ENCODE data around the gene PHF24.

PHF24 gene

DNA sequence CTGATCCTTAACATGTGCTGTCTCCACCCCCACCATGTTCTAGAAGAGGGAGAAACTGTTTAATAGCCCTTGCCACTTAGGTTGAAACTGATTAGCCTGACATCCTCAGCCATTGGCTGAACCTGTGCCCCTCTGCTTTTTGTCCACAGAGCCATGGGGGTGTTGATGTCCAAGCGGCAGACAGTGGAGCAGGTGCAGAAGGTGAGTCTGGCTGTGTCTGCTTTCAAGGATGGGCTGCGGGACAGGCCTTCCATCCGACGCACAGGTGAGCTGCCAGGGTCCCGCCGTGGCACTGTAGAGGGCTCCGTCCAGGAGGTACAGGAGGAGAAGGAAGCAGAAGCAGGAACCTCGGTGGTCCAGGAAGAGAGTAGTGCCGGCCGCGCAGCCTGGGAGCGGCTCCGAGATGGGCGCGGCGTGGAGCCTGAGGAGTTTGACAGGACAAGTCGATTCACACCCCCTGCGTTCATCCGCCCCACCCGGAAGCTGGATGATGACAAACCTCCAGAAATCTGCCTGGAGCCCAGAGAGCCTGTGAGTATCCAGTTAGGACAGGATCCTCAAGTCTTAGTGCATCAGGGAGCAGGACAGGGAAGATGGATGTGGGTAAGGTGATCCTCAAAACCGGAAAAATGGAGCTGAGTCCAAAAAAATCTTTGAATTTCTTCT is 13.2 kb downstream of the PHF24 start:
- TF ChIP-seq, protein P1, sequence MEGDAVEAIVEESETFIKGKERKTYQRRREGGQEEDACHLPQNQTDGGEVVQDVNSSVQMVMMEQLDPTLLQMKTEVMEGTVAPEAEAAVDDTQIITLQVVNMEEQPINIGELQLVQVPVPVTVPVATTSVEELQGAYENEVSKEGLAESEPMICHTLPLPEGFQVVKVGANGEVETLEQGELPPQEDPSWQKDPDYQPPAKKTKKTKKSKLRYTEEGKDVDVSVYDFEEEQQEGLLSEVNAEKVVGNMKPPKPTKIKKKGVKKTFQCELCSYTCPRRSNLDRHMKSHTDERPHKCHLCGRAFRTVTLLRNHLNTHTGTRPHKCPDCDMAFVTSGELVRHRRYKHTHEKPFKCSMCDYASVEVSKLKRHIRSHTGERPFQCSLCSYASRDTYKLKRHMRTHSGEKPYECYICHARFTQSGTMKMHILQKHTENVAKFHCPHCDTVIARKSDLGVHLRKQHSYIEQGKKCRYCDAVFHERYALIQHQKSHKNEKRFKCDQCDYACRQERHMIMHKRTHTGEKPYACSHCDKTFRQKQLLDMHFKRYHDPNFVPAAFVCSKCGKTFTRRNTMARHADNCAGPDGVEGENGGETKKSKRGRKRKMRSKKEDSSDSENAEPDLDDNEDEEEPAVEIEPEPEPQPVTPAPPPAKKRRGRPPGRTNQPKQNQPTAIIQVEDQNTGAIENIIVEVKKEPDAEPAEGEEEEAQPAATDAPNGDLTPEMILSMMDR (IDR thresholded peaks at IDR 0.05; ENCODE audit: borderline replicate concordance, insufficient read depth, low read depth, low read length) = no peak

DNA sequence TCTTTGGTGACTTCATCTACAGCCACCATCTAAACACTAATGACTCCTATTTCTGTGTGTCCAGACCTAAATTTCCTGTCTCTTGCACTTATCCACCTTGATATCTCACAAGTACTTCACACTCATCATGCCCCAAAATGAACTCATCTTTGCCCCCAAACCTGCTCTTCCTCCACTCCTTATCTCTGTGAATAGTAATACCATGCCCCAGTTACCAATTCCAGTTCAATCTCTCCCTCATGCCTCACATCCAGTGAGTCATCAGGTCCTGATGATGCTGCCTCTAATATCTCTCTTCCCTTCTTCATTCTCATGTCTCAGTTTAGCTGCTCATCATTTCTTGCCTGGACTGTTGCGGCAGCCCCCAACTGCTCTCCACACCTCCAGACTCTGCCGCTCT is 16.6 kb downstream of the PHF24 start:
- TF ChIP-seq, protein P1 (IDR thresholded peaks at IDR 0.05; ENCODE audit: borderline replicate concordance, insufficient read depth, low read depth, low read length) = no peak
- no peak overlapping the region for H3K4me3 ChIP-seq (ENCODE audit: low read depth, low read length)

More for the DNA sequence above, 13.2 kb downstream of the PHF24 start:
- H3K4me3 ChIP-seq (ENCODE audit: low read depth, low read length) = no peak overlapping the region

DNA sequence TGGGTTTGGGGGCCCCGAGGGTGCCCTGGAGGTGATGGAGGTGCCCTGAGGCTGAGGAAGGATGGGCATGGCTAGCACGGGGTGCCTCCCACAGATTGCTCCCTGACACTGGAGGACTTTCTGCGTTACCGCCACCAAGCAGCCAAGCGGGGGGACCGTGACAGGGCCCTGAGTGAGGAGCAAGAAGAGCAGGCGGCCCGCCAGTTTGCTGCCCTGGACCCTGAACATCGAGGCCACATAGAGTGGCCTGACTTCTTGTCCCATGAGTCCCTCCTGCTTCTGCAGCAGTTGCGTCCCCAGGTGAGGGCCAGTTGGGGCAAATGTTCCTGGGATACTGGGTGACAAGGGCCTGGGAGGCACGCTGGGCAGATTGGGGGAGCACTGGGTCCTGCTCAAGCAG is 18.4 kb downstream of the PHF24 start:
- no peak overlapping the region for H3K4me3 ChIP-seq (ENCODE audit: low read depth, low read length)
- TF ChIP-seq, protein P1 (IDR thresholded peaks at IDR 0.05; ENCODE audit: borderline replicate concordance, insufficient read depth, low read depth, low read length) = no peak

GRCh38 chr9:34976992-34977391 is 18.9 kb downstream of the PHF24 start:
- H3K4me3 ChIP-seq (ENCODE audit: low read depth, low read length) = no peak overlapping the region
- TF ChIP-seq, protein P1 (IDR thresholded peaks at IDR 0.05; ENCODE audit: borderline replicate concordance, insufficient read depth, low read depth, low read length) = no peak

DNA sequence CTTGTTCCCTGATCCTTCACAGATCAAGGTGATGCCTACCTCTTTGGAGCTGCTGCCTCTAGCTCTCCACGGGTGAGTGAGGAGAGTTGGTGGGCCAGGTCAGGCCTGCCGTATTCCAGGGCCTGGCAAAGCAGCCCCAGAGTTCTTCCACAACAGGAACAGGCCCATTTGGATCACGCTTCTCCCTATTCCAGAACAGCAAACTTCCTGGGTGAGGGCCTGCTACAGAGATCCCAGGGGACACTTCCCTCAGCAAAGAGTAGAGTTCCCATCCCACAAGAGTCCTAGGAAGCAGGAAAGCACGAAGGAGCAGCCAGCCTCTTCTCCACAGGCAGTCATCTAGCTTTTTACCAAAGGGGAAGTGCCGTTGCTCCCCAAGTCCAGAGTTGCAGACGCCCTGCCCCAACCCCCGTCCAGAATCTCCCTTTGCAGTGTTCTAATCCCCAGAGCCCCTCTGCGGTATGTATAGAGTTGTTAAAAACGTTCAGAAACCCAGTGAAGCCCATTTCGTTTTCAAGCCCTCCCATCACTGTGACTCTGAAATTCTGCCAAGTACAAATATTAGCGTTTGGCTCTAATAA is 22.2 kb downstream of the PHF24 start:
- TF ChIP-seq, protein P1 (IDR thresholded peaks at IDR 0.05; ENCODE audit: borderline replicate concordance, insufficient read depth, low read depth, low read length) = no peak
- H3K4me3 ChIP-seq (ENCODE audit: low read depth, low read length) = no peak overlapping the region

DNA sequence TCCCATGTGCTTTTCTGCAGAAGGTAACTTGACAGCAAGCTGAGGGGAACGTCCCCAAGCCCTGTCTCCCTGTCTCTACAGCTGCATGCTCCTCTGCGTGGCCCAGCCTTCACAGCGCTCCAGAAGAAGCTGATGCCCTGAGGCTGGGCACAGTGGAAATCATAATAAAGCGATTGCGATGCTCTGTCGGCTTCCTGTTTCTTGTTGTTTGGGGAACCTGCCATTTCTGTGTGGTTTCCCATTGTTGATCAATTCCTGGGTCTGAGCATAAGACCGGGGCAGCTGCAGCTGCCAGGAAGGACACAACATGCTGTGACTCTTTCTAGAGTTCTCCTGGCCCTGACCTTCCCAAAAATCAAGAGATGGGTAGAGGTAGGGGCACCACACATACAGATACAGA is 24.3 kb downstream of the PHF24 start:
- TF ChIP-seq, protein P1 (IDR thresholded peaks at IDR 0.05; ENCODE audit: borderline replicate concordance, insufficient read depth, low read depth, low read length) = no peak

DNA sequence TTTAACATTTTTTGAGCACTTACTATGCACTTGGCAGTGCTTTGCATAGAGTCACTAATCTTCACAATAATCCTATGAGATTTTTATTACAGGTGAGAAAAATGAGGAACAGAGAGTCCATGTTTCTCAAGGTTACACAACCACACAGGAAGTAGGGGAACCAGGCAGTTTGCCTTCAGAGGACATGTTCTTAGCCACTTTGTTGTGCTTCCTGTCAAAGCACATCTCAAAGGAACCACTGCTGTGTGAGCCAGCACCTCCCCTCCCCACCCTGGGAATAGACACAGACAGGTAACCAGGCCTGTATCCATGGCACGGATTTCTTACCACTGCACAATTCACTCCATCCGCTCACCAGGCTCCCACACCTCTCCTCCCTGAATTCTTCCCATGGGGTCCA is 25.1 kb downstream of the PHF24 start:
- no peak overlapping the region for H3K4me3 ChIP-seq (ENCODE audit: low read depth, low read length)
- TF ChIP-seq, protein P1 (IDR thresholded peaks at IDR 0.05; ENCODE audit: borderline replicate concordance, insufficient read depth, low read depth, low read length) = no peak

More for the DNA sequence above, 24.3 kb downstream of the PHF24 start:
- H3K4me3 ChIP-seq (ENCODE audit: low read depth, low read length) = no peak overlapping the region
